Calu3 (cell line): ENCODE results near the gene CROCC. TPM values are rescaled to one million over a fixed set of nuclear protein-coding genes. Genes with fewer than 3 reads are reported as not detected.
A peak's percentile ranks its signal among the peaks of the same experiment; 100 is the strongest.
"Not testable (repeated sequence)": the region's sequence is repeated elsewhere in the genome, so short reads cannot be mapped to it uniquely, and the experiment has no call there.

Experiments
- BruUV-seq: library from RNA; stranded (reverse); fragments of 400-500 nt; replicated peaks from 2 replicates; lab custom pipeline; 2021; lab: Mats Ljungman, UMichigan
- CTCF ChIA-PET: fragments of 300-600 bp; sonication (Branson Sonifier 250); formaldehyde crosslinking; loops from one replicate; lab custom pipeline; 2022; ENCODE audit warnings: antibody characterized with exemption; lab: Charles Lee
- DNase-seq: peaks from one replicate; pipeline ENCODE4 v3.0.0; 2022
- H3K27ac Mint-ChIP-seq: one replicate; pipeline ENCODE4 v1.8.0; 2022; ENCODE audit warnings: mixed read lengths; ENCODE audit not compliant: unreplicated experiment
- H3K27me3 Mint-ChIP-seq: one replicate; pipeline ENCODE4 v1.8.0; 2022; ENCODE audit warnings: mixed read lengths; ENCODE audit not compliant: unreplicated experiment
- H3K36me3 Mint-ChIP-seq: one replicate; pipeline ENCODE4 v1.8.0; 2022; ENCODE audit warnings: mild to moderate bottlenecking, moderate library complexity, mixed read lengths; ENCODE audit not compliant: insufficient read depth, unreplicated experiment
- H3K4me1 Mint-ChIP-seq: one replicate; pipeline ENCODE4 v1.8.0; 2022; ENCODE audit warnings: mild to moderate bottlenecking, low read depth, mixed read lengths; ENCODE audit not compliant: unreplicated experiment
- H3K4me3 Mint-ChIP-seq: one replicate; pipeline ENCODE4 v1.8.0; 2022; ENCODE audit warnings: mild to moderate bottlenecking, low read depth, moderate library complexity, mixed read lengths; ENCODE audit not compliant: unreplicated experiment
- H3K9me3 Mint-ChIP-seq: one replicate; pipeline ENCODE4 v1.8.0; 2022; ENCODE audit warnings: low read depth, mixed read lengths; ENCODE audit not compliant: unreplicated experiment
- intact Hi-C: fragments of 100-400 bp; cut with micrococcal nuclease; formaldehyde crosslinking; loops from one replicate; pipeline ENCODE4 v1.10.0; 2022; ENCODE audit not compliant: unreplicated experiment
- total RNA-seq: library from RNA; stranded (reverse); gene quantifications from 2 replicates; pipeline ENCODE4 v1.2.3, GENCODE V29; 2022
- TF ChIP-seq, protein P1 (sequence below): fragments of 200-600 bp; IDR thresholded peaks from one replicate; pipeline ENCODE4 v1.8.0; 2022; ENCODE audit warnings: antibody characterized with exemption; ENCODE audit not compliant: unreplicated experiment

The CROCC gene
- total RNA-seq, 1 experiment from 2014 or later, result 12.0 TPM

DNA sequence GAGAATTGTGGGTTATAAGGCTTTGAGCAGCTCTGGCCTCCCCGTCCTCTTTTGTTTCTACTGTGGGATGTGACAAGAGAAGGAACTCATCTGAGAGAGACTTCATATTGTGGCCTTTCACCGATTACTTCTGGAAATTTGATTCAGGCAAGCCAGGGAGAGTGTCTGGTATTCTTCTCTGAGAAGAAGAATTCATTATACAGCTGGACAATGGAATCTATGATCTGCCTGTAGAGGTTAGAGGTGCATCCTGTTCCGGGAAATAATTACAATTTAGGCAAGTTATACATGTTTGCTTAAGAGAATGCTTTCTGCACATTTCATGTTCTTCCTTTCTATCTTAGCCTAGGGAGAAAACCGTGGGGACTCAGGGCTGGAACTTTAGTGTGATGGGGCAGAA is 38.7 kb upstream of the CROCC start:
- H3K9me3 Mint-ChIP-seq, result no peaks in the 10 kb centered on the region
- no peak overlapping the region for H3K27ac Mint-ChIP-seq
- no TSS peak for BruUV-seq
- TF ChIP-seq, protein P1, sequence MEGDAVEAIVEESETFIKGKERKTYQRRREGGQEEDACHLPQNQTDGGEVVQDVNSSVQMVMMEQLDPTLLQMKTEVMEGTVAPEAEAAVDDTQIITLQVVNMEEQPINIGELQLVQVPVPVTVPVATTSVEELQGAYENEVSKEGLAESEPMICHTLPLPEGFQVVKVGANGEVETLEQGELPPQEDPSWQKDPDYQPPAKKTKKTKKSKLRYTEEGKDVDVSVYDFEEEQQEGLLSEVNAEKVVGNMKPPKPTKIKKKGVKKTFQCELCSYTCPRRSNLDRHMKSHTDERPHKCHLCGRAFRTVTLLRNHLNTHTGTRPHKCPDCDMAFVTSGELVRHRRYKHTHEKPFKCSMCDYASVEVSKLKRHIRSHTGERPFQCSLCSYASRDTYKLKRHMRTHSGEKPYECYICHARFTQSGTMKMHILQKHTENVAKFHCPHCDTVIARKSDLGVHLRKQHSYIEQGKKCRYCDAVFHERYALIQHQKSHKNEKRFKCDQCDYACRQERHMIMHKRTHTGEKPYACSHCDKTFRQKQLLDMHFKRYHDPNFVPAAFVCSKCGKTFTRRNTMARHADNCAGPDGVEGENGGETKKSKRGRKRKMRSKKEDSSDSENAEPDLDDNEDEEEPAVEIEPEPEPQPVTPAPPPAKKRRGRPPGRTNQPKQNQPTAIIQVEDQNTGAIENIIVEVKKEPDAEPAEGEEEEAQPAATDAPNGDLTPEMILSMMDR, result no peak
- CTCF ChIA-PET, result no interaction called here
- no peak overlapping the region for H3K4me3 Mint-ChIP-seq
- H3K4me1 Mint-ChIP-seq, result no peaks in the 10 kb centered on the region
- intact Hi-C loops, result no loop called here
- no peak for DNase-seq
- no peaks in the 10 kb centered on the region for H3K36me3 Mint-ChIP-seq
- peaks cover 61% of the 10 kb centered on the region for H3K27me3 Mint-ChIP-seq

GRCh38 chr1:16884487-16884886 is 37.2 kb upstream of the CROCC start:
- intact Hi-C loops, CTCF ChIA-PET, H3K4me3 Mint-ChIP-seq, DNase-seq, BruUV-seq, H3K27ac Mint-ChIP-seq, H3K9me3 Mint-ChIP-seq, H3K4me1 Mint-ChIP-seq, H3K36me3 Mint-ChIP-seq: not testable (repeated sequence)
- peaks cover 61% of the 10 kb centered on the region for H3K27me3 Mint-ChIP-seq

- no peaks in the 10 kb centered on the region for H3K4me1 Mint-ChIP-seq
- no peaks in the 10 kb centered on the region for H3K9me3 Mint-ChIP-seq
- intact Hi-C loops, result no loop called here
- TF ChIP-seq, protein P1, result no peak
- peaks cover 57% of the 10 kb centered on the region for H3K27me3 Mint-ChIP-seq
- no peak for DNase-seq
- no TSS peak for BruUV-seq
- peaks cover 9% of the 10 kb centered on the region for H3K36me3 Mint-ChIP-seq
- H3K4me3 Mint-ChIP-seq, result no peak overlapping the region
- CTCF ChIA-PET, result no interaction called here
- no peak overlapping the region for H3K27ac Mint-ChIP-seq
Observed at GRCh38 chr1:16886860-16887605, 34.7 kb upstream of the CROCC start.

DNA sequence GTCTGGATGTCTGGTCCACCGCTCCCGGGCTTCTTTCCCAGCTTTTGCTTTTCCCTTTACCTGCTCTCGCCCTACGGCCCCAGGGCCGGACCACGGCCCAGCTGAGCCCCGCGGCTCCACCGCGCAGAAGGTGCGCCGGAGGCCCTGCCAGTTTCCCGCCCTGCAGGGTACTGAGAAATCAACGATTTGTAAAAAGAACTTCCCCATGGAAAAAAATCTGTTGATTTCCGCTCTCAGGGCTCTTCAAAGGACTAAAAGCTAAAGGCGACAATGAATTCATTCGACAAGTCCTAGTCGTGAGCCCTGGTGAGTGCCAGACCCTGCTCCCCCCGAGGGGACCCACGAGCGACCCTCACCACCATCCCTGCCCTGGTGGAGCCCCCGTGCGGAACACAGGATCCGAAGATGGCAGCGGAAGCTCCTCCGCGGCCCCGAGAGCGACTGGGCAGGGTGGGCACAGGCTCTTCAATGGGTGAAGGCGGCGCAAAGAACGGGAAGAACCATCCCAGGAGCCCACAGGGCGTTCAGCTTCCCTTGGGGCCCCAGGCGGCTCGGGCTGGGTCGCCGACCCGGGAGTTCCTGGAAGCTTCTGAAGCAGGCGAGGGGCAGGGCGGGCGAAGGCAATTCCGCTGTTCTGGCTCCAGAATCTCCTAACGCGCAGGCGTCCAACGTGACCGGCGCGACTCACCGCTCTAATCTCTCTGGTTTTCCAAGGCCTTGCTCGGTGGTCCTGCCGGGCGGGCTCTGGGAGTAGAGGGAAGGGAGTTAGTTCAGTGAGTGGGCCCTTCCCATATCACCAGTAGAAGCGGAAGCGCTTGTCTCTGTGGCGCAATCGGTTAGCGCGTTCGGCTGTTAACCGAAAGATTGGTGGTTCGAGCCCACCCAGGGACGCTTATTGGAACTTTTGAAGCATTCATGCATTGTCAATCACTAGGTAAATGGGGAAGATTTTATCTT is 32.6 kb upstream of the CROCC start:
- intact Hi-C loops, result no loop called here
- H3K36me3 Mint-ChIP-seq, result peaks cover 9% of the 10 kb centered on the region
- peak; percentile 30 for DNase-seq
- BruUV-seq, result no TSS peak
- TF ChIP-seq, protein P1, result no peak
- H3K4me1 Mint-ChIP-seq, result no peaks in the 10 kb centered on the region
- no peaks in the 10 kb centered on the region for H3K9me3 Mint-ChIP-seq
- no peak overlapping the region for H3K27ac Mint-ChIP-seq
- H3K27me3 Mint-ChIP-seq, result peaks cover 42% of the 10 kb centered on the region
- H3K4me3 Mint-ChIP-seq, result peak overlapping the region; percentile 63
- CTCF ChIA-PET, result no interaction called here

DNA sequence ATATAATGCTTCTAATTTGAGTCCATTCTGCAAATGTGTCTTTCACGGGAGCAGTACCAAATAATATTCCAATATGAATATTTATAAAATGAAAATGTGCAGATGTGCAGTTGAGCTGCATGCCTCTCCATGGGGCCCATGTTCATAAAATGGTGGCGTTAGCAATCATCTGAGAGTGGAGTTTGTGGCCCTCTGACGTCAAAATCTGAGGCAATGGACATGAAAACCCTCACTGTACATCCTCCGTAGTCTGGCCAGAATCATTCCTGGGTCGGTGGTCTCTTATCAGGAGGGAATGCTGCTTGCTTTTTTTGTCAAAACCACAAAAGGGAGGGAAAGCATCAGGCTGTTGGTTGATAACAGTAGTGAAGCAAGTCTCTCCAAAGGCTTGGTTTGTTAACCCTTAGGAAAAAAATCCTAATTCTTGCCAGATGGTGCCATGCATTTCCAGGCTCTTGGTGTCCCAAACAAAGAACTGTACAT is 31.2 kb upstream of the CROCC start:
- peaks cover 35% of the 10 kb centered on the region for H3K27me3 Mint-ChIP-seq
- DNase-seq, H3K9me3 Mint-ChIP-seq, intact Hi-C loops, BruUV-seq, H3K4me3 Mint-ChIP-seq, H3K4me1 Mint-ChIP-seq, H3K27ac Mint-ChIP-seq, CTCF ChIA-PET: not testable (repeated sequence)
- peaks cover 14% of the 10 kb centered on the region for H3K36me3 Mint-ChIP-seq

- H3K9me3 Mint-ChIP-seq, H3K4me1 Mint-ChIP-seq, H3K27ac Mint-ChIP-seq, DNase-seq, intact Hi-C loops, BruUV-seq, H3K4me3 Mint-ChIP-seq: not testable (repeated sequence)
- Mint-ChIP-seq H3K27me3 (peaks cover 30% of the 10 kb centered on the region), H3K36me3 (peaks cover 19% of the 10 kb centered on the region)
- CTCF ChIA-PET, result interaction anchor here (0.7 kb wide), 1 partner anchor 332 kb away, joined by 3 read pairs; no protein-coding TSS in a partner anchor
Observed at GRCh38 chr1:16891057-16891456, 30.7 kb upstream of the CROCC start.

DNA sequence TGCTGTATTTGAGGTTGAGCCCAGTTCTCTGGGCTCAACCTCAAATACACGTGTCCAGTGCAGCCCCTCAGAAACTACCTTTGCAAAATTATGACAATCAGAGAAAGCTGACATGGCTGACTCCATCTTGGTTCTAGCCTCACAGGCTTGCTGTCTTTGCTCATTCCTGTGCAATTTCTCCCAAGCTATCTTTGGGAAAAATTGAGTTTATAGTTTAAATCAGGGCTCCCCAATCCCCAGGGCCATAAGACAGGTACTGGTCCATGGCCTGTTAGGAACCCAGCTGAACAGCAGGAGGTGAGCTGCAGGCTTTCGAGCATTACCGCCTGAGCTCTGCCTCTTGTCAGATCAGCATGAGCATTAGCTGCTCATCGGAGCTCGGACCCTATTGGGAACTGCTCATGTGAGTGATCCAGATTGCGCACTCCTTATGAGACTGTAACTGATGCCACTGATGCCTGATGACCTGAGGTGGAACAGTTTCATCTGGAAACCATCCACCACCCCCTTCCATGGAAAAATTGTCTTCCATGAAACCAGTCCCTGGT is 28.7 kb upstream of the CROCC start:
- H3K27ac Mint-ChIP-seq, CTCF ChIA-PET, BruUV-seq, intact Hi-C loops, H3K4me3 Mint-ChIP-seq, DNase-seq, H3K9me3 Mint-ChIP-seq: not testable (repeated sequence)
- Mint-ChIP-seq H3K36me3 (peaks cover 37% of the 10 kb centered on the region), H3K27me3 (peaks cover 15% of the 10 kb centered on the region), H3K4me1 (peaks cover 14% of the 10 kb centered on the region)
